Body of pancreas (tissue), 4 donors: ENCODE data around the gene SMIM5.

Experiments
- POLR2A ChIP-seq, 3 donors: fragments of 450-650 bp; IDR thresholded peaks; one replicate each; pipeline ENCODE4 v1.6.1; 2016; ENCODE audit warnings: antibody characterized with exemption in 3 of 3, mild to moderate bottlenecking in 2 of 3
- TF ChIP-seq, protein P1 (sequence below), 7 experiments: fragments of 450-650 bp in 4 of 7; fragments of 200-600 bp in 3 of 7; sonication (generic) in 3 of 7; IDR thresholded peaks; one replicate each; pipeline ENCODE4 v1.5.1; 2016 to 2019; ENCODE audit warnings: antibody characterized with exemption in 7 of 7

DNA sequence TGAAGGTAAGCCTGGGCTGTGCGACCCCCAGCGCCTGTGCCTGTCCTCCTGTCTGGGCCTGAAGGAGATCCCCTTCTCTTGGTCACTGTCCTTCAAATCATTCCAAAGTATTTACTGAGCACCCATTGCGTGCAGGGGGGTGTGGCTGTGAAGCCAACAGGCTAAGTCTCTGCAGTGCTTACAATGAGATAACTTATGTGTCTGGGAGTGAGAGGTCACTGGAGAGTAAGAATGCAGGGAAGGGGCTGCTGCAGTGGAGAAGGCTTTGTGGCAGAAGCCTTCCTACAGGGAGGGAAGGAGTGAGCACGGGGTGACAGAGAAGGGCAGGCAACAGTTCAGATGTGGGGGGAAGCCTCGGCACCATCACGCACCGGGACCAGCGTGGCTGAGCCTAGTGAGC is 11.2 kb upstream of the SMIM5 start:
- TF ChIP-seq, protein P1, sequence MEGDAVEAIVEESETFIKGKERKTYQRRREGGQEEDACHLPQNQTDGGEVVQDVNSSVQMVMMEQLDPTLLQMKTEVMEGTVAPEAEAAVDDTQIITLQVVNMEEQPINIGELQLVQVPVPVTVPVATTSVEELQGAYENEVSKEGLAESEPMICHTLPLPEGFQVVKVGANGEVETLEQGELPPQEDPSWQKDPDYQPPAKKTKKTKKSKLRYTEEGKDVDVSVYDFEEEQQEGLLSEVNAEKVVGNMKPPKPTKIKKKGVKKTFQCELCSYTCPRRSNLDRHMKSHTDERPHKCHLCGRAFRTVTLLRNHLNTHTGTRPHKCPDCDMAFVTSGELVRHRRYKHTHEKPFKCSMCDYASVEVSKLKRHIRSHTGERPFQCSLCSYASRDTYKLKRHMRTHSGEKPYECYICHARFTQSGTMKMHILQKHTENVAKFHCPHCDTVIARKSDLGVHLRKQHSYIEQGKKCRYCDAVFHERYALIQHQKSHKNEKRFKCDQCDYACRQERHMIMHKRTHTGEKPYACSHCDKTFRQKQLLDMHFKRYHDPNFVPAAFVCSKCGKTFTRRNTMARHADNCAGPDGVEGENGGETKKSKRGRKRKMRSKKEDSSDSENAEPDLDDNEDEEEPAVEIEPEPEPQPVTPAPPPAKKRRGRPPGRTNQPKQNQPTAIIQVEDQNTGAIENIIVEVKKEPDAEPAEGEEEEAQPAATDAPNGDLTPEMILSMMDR (IDR thresholded peaks at IDR 0.05): no peak
- no peak for TF ChIP-seq POLR2A (IDR thresholded peaks at IDR 0.05)
